ENCODE measurements around the gene AFMID.

The AFMID gene

GRCh38 chr17:78225088-78225865 lies 38.1 kb downstream of the AFMID start:
- Histone ChIP-seq H3K4me3 (ENCODE audit: low read depth, low read length) (no peak overlapping the region), H3K36me3 (ENCODE audit: control insufficient read depth in 2 of 2, insufficient read depth in 1 of 2, low read length in 2 of 2) (peaks cover 40 to 50% of the 10 kb centered on the region in 2 experiments), H3K27ac (ENCODE audit: extremely low read depth, low read depth, low read length) (no peak overlapping the region), H3K9me3 (ENCODE audit: control insufficient read depth, insufficient read depth, low read depth, low read length) (no peaks in the 10 kb centered on the region), H3K4me1 (ENCODE audit: control insufficient read depth, insufficient read depth, low read length) (no peaks in the 10 kb centered on the region)
- ChIA-PET CTCF (interaction anchor here (1.9 to 2.1 kb wide), 2 partner anchors 25 to 197 kb away, joined by 4 to 15 read pairs; no protein-coding TSS in a partner anchor), POLR2A (interaction anchor here (1.4 to 3.2 kb wide), 2 partner anchors 11 to 38 kb away, joined by 9 to 15 read pairs; partner anchors contain the start of genes AFMID, BIRC5 and TK1)
- TF ChIP-seq ZNF747 (tag by site-specific recombination; IDR thresholded peaks at IDR 0.05): no peak
- TF ChIP-seq ZNF362 (tag by site-specific recombination; IDR thresholded peaks at IDR 0.05): peak; percentile 59; the same call in 1 of the 2 replicates

GRCh38 chr17:78226055-78226758 lies 39.0 kb downstream of the AFMID start:
- ChIA-PET CTCF (interaction anchor here (1.3 to 2.1 kb wide), 3 partner anchors 25 to 196 kb away, joined by 4 to 15 read pairs (median 5); partner anchors contain the start of genes AFMID and TK1), POLR2A (interaction anchor here (0.8 to 3.2 kb wide), 3 partner anchors 12 to 39 kb away, joined by 4 to 15 read pairs (median 9); partner anchors contain the start of genes AFMID, BIRC5 and TK1)
- no peak overlapping the region for H3K27ac ChIP-seq (ENCODE audit: extremely low read depth, low read depth, low read length)
- H3K36me3 ChIP-seq (ENCODE audit: control insufficient read depth in 2 of 2, insufficient read depth in 1 of 2, low read length in 2 of 2): peaks cover 31 to 41% of the 10 kb centered on the region in 2 experiments
- TF ChIP-seq, protein P1, sequence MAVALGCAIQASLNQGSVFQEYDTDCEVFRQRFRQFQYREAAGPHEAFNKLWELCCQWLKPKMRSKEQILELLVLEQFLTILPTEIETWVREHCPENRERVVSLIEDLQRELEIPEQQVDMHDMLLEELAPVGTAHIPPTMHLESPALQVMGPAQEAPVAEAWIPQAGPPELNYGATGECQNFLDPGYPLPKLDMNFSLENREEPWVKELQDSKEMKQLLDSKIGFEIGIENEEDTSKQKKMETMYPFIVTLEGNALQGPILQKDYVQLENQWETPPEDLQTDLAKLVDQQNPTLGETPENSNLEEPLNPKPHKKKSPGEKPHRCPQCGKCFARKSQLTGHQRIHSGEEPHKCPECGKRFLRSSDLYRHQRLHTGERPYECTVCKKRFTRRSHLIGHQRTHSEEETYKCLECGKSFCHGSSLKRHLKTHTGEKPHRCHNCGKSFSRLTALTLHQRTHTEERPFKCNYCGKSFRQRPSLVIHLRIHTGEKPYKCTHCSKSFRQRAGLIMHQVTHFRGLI (tag by site-specific recombination; IDR thresholded peaks at IDR 0.05): peak; percentile 69
- TF ChIP-seq ZNF112 (tag by site-specific recombination; IDR thresholded peaks at IDR 0.05) (no peak), ZNF600 (tag by site-specific recombination; IDR thresholded peaks at IDR 0.05) (peak; percentile 24; the same call in 1 of the 2 replicates), ZEB2 (tag by site-specific recombination; IDR thresholded peaks at IDR 0.05) (peak; percentile 37; the same call in 1 of the 2 replicates), MYNN (tag by site-specific recombination; IDR thresholded peaks at IDR 0.05; ENCODE audit: borderline replicate concordance) (peak; percentile 96)
- H3K9me3 ChIP-seq (ENCODE audit: control insufficient read depth, insufficient read depth, low read depth, low read length): no peaks in the 10 kb centered on the region
- no peak overlapping the region for H3K4me3 ChIP-seq (ENCODE audit: low read depth, low read length)
- no peaks in the 10 kb centered on the region for H3K4me1 ChIP-seq (ENCODE audit: control insufficient read depth, insufficient read depth, low read length)

GRCh38 chr17:78226759-78227454 lies 39.7 kb downstream of the AFMID start:
- H3K9me3 ChIP-seq (ENCODE audit: control insufficient read depth, insufficient read depth, low read depth, low read length): no peaks in the 10 kb centered on the region
- H3K4me1 ChIP-seq (ENCODE audit: control insufficient read depth, insufficient read depth, low read length): no peaks in the 10 kb centered on the region
- no peak overlapping the region for H3K27ac ChIP-seq (ENCODE audit: extremely low read depth, low read depth, low read length)
- TF ChIP-seq HIC1 (tag by site-specific recombination; IDR thresholded peaks at IDR 0.05) (0 out of 2 replicates have a peak, but pooled peaks have one; percentile 35), ZNF600 (tag by site-specific recombination; IDR thresholded peaks at IDR 0.05) (peak; percentile 50), ZBTB17 (tag by site-specific recombination; IDR thresholded peaks at IDR 0.05) (peak; percentile 34; the same call in 1 of the 2 replicates)
- TF ChIP-seq, protein P2, sequence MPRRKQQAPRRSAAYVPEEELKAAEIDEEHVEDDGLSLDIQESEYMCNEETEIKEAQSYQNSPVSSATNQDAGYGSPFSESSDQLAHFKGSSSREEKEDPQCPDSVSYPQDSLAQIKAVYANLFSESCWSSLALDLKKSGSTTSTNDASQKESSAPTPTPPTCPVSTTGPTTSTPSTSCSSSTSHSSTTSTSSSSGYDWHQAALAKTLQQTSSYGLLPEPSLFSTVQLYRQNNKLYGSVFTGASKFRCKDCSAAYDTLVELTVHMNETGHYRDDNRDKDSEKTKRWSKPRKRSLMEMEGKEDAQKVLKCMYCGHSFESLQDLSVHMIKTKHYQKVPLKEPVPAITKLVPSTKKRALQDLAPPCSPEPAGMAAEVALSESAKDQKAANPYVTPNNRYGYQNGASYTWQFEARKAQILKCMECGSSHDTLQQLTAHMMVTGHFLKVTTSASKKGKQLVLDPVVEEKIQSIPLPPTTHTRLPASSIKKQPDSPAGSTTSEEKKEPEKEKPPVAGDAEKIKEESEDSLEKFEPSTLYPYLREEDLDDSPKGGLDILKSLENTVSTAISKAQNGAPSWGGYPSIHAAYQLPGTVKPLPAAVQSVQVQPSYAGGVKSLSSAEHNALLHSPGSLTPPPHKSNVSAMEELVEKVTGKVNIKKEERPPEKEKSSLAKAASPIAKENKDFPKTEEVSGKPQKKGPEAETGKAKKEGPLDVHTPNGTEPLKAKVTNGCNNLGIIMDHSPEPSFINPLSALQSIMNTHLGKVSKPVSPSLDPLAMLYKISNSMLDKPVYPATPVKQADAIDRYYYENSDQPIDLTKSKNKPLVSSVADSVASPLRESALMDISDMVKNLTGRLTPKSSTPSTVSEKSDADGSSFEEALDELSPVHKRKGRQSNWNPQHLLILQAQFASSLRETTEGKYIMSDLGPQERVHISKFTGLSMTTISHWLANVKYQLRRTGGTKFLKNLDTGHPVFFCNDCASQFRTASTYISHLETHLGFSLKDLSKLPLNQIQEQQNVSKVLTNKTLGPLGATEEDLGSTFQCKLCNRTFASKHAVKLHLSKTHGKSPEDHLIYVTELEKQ (tag by site-specific recombination; IDR thresholded peaks at IDR 0.05; ENCODE audit: borderline replicate concordance): no peak
- peaks cover 24 to 34% of the 10 kb centered on the region in 2 experiments for H3K36me3 ChIP-seq (ENCODE audit: control insufficient read depth in 2 of 2, insufficient read depth in 1 of 2, low read length in 2 of 2)
- ChIA-PET CTCF (interaction anchor here (1.3 to 2.1 kb wide), 4 partner anchors 24 to 195 kb away, joined by 4 to 15 read pairs (median 4); partner anchors contain the start of genes AFMID and TK1), POLR2A (interaction anchor here (0.7 to 3.2 kb wide), 4 partner anchors 11 to 40 kb away, joined by 3 to 15 read pairs (median 6); partner anchors contain the start of genes AFMID, BIRC5 and TK1)
- H3K4me3 ChIP-seq (ENCODE audit: low read depth, low read length): no peak overlapping the region
